NCI-H1417 (cell line): Measurements from ENCODE around the gene FOXJ1.
A peak's percentile ranks its signal among the peaks of the same experiment; 100 is the strongest.

Source experiments
- DNase-seq, 3 experiments: peaks; one replicate each; lab custom pipeline; 2025; lab: John Stamatoyannopoulos, UW

The FOXJ1 gene

DNA sequence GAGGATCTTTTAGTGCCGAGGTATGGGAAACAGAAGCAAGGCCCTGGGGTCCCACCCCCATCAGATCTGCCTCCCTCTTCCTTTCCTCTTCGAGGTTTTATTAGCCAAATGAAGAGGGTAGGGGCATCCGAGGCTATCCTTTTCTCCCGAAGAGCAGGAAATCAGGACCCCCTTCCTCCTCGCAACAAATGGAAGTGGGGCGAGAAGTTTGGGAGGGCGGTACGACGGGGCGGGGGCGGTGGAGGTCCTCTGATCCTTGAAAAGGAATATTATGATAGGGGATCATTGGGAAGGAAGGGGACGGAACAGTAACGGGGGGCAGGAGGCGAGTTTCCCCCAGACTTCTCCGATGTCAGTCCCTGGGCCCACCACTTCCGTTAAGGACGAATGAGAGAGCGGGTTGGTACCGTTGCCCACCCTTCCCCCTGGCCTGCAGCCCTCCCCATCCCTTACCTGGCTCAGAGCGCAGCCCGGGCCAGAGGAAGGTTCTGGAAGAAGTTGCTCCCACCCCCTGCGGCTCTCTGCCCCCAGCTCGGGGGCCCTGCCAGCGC, 309 bp downstream of the FOXJ1 start:
- DNase-seq: no peak

GRCh38 chr17:76139801-76140660, 1.0 kb downstream of the FOXJ1 start:
- no peak for DNase-seq

- peak in 1 of 3 experiments; percentile 31 for DNase-seq
These were observed 1.9 kb downstream of the FOXJ1 start for GRCh38 chr17:76138896-76139752.

- peak in 2 of 3 experiments; percentile 85 for DNase-seq
These were observed 2.7 kb downstream of the FOXJ1 start for GRCh38 chr17:76138234-76138895.

GRCh38 chr17:76137351-76138233, 3.5 kb downstream of the FOXJ1 start:
- DNase-seq: no peak

DNA sequence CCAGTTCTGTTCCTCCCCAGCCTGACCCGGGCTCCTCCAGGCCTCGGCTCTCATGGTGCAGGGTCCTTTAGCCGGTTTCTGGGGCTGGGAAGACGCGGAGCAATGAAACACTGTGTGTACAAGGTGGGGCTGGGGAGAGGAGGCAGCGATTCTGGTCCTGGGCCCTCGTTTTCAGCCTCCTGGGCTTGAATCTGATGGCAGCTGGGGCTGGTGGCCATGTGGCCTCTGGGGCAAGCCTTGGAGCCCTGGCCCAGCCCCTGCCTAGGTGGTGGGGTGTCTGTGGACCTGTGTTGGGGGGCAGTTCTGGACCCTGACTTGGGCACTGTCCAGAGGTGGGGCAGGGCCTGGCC, 4.1 kb downstream of the FOXJ1 start:
- DNase-seq: no peak

DNA sequence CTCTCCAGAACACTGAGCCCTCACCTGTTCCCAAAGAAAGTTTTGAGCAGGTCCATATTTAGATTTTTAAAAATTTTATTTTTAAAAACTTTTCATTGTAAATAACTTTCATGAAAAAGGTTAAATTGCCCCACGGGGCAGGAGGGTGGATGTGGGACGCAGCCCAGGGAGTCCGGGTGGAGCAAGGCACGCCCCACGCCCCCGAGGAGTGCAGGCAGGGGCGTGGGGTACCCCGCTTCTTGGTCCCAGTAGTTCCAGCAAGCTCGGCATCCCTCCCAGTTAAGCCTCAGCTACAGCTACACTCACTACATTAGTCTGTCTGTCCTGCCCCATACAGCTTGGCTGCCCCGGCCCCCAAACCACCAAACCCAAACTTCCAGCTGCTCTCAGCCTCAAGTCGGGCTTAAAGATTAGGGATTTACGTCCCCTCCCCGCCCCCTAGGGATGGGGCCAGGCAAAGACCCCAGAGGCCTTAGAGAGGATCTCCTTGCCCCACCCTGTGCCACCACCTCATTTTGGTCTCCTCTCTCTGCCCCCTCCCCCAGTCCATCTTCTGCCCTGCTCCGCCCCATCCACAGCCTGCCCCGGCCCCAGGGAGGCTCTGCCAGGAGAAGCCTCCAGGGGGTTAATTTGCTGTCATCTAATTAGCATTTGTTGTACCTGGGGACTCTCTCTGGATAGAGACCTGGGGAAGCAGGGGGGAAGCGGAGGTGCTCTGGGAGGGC, 4.6 kb downstream of the FOXJ1 start:
- peak in 1 of 3 experiments; percentile 10 for DNase-seq

GRCh38 chr17:76135810-76136188, 5.2 kb downstream of the FOXJ1 start:
- no peak for DNase-seq

DNA sequence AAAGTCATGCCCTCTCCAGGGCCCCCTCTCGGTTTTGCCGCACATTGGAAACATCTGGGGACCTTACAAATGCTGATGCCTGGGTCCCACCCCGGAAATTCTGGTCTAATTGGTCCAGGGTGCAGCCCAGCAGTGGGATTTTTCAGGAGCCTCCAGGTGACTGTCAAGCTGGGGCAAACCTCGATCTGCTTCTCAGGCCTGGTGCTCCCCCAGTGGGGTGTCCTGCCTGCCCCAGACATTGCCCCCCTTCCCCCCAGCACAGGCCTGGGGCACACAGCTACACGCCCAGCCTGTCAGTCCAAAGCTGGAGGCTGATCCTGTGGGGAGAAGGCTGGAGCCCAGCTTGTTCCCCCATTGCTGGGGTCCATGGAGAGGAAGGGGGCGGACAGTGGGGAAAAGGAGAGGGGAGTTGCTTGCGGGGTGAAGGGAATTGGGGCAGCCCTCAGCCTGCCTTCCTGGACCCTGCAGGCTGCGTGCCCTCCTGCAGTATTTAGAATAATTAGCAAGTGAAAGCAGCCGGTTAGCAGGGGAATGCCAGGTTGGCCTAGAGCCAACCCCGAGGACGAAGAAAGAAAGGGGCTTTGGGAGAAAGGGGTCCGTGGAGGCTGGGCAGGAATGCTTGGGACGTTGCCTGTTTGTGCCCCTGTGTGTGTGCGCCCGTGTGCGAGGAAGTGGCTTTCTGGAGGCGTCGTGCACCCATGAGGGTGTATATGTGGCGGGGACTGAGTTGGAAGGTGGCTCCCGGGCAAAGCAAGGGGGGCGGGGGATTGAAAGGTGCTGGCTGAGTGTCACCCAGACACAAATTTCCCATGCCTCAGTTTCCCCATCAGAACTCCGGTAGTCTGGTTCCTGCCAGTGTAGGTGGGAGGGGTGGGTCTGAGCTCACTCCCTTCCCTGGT, 5.9 kb downstream of the FOXJ1 start:
- no peak for DNase-seq

DNA sequence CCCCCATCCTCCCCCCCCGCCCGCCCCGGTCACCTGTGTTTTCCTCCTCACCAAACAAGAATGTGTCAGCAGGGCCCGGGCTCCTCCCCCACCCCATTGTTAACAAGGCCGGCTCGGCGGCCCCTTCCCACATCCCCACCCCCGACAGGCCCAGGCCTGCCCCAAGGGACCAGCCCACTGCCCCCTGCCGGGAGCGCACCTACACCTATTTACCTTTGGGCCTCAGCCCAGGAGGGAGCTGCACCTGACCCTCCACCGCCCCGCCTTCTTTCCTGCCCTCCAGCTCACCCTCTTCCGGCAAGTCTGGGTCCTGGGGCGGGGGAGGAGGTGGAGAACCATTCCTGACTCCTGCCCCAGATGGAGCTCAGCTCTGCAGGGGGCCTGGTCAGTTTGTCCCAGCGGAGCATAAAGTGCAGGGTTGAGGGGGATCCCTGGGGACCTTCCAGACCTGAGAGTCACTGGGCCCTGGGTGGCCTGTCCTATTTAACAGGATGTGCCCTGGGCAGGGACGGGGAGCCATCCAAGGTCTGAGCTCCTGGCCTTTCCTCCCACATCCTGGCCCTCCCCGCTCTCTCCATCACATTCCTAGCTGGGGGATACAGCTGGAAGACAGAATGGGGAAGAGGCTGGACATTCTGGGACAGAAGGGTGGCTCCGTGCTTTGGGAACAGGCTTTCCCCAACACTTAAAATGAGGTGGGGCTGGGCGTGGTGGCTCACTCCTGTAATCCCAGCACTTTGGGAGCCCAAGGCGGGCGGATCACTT, 8.3 kb downstream of the FOXJ1 start:
- DNase-seq: peak; percentile 20 to 89 (median 80)

- no peak for DNase-seq
These were observed 9.1 kb downstream of the FOXJ1 start for GRCh38 chr17:76131692-76132573.

DNA sequence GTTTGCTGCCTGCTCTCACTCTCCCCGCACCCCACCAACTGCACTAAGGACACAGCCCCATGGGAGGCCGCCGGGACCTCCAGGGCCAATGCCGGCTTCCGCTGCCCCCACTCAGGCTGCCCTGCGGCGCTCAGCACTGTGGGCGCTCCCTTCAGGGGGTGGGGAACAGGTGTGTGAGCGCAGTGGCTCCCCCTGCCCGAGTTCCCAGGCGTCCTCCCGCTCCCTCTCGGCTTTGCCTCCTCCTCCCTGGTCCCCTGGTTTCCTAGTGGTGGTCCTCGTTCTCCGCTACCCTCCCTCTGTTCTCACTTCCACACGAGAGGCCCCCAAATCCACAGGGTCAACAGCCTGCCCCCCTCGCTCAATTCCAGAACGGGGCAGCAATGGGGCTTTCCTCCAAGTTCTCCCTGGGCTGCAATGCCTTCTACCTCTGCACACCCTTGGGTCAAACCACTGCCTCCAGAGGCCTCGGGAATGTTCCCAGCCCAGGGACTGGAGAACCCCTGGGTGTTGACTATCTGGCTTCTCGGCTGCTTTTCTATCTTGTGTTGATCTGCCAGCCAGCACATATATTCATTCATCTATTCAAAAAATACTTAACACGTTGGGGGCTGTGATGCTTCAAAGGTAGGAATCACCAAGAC, 9.9 kb downstream of the FOXJ1 start:
- DNase-seq: no peak

- no peak for DNase-seq
These were observed 10.6 kb downstream of the FOXJ1 start for GRCh38 chr17:76130473-76130872.

- no peak for DNase-seq
These were observed 15.1 kb downstream of the FOXJ1 start for GRCh38 chr17:76125922-76126321.

DNA sequence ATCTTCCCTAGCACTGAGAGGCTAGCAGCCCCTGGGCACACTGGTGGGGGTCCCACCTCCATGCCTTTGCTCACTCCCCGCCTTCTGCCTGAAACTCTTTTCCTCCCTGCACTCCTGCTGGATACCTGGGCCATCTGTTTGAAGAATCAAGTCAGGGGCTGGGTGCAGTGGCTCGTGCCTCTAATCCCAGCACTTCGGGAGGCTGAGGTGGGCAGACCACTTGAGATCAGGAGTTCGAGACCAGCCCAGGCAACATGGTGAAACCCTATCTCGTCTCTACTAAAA, 15.7 kb downstream of the FOXJ1 start:
- no peak for DNase-seq

- no peak for DNase-seq
These were observed 16.3 kb downstream of the FOXJ1 start for GRCh38 chr17:76124582-76125390.
